ENCODE results near the gene NABP1.

GRCh38 chr2:191656792-191657191 is 21.1 kb upstream of the NABP1 start:
- TF ChIP-seq EZH2 (IDR thresholded peaks at IDR 0.05; ENCODE audit: low read depth) (no peak), CTCF (conservative IDR thresholded peaks at IDR 0.05) (no peak)
